Kasumi-1 (cell line): ENCODE data around the gene PCDHA6.
"Not testable (repeated sequence)": the region's sequence is repeated elsewhere in the genome, so short reads cannot be mapped to it uniquely, and the experiment has no call there.

Experiments used
- DNase-seq, 2 experiments: peaks; one replicate each; lab custom pipeline; 2025; lab: John Stamatoyannopoulos, UW

PCDHA6 gene, protein sequence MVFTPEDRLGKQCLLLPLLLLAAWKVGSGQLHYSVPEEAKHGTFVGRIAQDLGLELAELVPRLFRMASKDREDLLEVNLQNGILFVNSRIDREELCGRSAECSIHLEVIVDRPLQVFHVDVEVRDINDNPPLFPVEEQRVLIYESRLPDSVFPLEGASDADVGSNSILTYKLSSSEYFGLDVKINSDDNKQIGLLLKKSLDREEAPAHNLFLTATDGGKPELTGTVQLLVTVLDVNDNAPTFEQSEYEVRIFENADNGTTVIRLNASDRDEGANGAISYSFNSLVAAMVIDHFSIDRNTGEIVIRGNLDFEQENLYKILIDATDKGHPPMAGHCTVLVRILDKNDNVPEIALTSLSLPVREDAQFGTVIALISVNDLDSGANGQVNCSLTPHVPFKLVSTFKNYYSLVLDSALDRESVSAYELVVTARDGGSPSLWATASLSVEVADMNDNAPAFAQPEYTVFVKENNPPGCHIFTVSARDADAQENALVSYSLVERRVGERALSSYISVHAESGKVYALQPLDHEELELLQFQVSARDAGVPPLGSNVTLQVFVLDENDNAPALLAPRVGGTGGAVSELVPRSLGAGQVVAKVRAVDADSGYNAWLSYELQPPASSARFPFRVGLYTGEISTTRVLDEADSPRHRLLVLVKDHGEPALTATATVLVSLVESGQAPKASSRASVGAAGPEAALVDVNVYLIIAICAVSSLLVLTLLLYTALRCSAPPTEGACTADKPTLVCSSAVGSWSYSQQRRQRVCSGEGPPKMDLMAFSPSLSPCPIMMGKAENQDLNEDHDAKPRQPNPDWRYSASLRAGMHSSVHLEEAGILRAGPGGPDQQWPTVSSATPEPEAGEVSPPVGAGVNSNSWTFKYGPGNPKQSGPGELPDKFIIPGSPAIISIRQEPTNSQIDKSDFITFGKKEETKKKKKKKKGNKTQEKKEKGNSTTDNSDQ

GRCh38 chr5:140827704-140828361 lies at the start of gene PCDHA6:
Gene PCDHA6 (plus strand): TSS chr5:140827960. CDS start chr5:140828092, 132 bp downstream.
- DNase-seq: no peak

- DNase-seq: no peak
Observed at GRCh38 chr5:140780512-140780911, 47.2 kb upstream of the PCDHA6 start.

DNA sequence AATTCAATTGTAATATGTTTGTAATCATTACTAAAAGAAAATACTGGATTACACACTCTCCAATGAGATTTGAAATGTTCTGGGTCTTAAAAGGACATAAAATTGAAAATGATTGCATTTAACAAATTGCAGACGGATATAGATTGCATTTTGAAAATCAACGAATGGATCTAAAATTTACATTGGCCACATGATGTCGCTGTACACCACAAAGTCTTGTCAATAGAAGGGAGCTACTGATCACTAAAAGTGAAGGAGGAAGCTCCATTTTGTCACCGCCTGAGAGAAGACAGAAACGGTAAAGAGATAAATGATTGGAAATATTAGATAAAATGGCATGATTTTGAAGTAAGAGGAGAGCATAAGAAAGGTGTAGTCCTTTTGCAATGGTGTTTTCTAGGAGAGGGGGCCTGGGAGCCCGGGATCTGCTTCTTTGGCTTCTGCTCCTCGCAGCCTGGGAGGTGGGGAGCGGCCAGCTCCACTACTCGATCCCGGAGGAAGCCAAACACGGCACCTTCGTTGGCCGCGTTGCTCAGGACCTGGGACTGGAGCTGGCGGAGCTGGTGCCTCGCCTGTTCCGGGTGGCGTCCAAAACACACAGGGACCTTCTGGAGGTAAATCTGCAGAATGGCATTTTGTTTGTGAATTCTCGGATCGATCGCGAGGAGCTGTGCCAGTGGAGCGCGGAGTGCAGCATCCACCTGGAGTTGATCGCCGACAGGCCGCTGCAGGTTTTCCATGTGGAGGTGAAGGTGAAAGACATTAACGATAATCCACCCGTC lies 41.7 kb upstream of the PCDHA6 start, which contains the start of gene PCDHA1:
Gene PCDHA1 (plus strand): TSS at position 236 of the 782 bp plus-strand sequence.
- peak in 1 of 2 experiments; percentile 35 for DNase-seq

DNA sequence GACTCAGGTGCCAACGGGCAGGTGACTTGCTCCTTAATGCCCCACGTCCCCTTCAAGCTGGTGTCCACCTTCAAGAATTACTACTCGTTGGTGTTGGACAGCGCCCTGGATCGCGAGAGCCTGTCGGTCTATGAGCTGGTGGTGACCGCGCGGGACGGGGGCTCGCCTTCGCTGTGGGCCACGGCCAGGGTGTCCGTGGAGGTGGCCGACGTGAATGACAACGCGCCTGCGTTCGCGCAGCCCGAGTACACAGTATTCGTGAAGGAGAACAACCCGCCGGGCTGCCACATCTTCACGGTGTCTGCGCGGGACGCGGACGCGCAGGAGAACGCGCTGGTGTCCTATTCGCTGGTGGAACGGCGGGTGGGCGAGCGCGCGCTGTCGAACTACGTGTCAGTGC lies 40.3 kb upstream of the PCDHA6 start:
- not testable (repeated sequence) for DNase-seq

- DNase-seq: not testable (repeated sequence)
Observed at GRCh38 chr5:140787849-140788504, 39.8 kb upstream of the PCDHA6 start.

DNA sequence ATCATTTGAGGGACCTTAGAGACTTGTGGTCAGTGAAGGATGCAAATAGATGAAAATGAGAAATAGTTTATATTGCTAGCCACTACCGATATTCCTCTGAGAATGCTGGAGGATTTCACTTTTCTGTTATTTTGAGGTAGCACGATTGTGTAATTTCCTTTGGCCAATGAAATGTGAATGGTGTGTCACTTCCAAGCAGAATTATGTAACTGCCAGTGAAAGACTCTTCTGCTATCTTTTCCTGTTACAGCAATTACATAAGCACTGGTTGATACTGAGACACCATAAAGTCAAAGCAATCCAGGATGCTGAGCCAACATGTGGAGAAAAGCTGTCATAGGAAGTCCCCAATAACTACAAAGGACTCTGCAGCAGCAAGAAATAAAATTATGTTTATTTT lies 36.7 kb upstream of the PCDHA6 start:
- peak; percentile 77 to 83 for DNase-seq

- no peak for DNase-seq
Observed at GRCh38 chr5:140794595-140795258, 33.0 kb upstream of the PCDHA6 start, which contains the start of gene PCDHA2. Gene PCDHA2 (plus strand): TSS chr5:140794852.

GRCh38 chr5:140795259-140795641 lies 32.5 kb upstream of the PCDHA6 start:
- no peak for DNase-seq

DNA sequence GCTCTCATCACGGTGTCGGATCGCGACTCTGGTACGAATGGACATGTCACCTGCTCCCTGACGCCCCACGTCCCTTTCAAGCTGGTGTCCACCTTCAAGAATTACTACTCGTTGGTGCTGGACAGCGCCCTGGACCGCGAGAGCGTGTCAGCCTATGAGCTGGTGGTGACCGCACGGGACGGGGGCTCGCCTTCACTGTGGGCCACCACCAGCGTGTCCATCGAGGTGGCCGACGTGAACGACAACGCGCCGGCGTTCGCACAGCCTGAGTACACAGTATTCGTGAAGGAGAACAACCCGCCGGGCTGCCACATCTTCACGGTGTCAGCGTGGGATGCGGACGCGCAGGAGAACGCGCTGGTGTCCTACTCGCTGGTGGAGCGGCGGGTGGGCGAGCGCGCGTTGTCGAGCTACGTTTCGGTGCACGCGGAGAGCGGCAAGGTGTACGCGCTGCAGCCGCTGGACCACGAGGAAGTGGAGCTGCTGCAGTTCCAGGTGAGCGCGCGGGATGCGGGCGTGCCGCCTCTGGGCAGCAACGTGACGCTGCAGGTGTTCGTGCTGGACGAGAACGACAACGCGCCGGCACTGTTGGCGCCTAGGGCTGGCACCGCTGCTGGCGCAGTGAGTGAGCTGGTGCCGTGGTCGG lies 31.6 kb upstream of the PCDHA6 start:
- not testable (repeated sequence) for DNase-seq

DNA sequence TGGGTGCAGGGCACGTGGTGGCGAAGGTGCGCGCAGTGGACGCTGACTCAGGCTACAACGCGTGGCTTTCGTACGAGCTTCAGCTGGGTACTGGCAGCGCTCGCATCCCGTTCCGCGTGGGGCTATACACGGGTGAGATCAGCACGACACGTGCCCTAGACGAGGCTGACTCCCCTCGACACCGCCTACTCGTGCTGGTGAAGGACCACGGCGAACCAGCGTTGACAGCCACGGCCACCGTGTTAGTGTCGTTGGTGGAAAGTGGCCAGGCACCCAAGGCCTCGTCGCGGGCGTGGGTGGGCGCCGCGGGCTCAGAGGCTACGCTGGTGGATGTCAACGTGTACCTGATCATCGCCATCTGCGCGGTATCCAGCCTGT lies 31.1 kb upstream of the PCDHA6 start:
- DNase-seq: no peak

DNA sequence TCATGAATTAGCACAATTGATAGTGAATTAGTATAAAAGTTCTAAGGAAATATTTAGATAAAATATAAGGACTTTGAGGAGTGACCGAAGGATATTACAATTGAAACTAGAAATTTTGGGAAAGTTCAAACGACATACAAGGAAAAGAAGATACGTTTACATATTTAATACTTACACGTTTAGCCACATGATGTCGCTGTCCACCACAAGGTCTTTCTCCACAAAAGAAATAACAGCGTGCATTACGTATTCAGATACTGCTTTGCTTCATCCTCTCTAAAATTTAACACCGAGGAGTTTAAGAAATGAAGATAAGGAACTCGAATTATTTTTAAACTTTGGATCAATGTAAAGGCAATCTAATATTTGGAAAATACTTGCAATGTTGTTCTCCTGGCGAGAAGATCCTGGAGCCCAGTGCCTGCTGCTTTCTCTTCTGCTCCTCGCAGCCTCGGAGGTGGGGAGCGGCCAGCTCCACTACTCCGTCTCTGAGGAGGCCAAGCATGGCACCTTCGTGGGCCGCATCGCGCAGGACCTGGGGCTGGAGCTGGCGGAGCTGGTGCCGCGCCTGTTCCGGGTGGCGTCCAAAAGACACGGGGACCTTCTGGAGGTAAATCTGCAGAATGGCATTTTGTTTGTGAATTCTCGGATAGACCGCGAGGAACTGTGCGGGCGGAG lies 26.8 kb upstream of the PCDHA6 start, which contains the start of gene PCDHA3:
Gene PCDHA3 (plus strand): TSS at position 242 of the 678 bp plus-strand sequence.
- no peak for DNase-seq

DNA sequence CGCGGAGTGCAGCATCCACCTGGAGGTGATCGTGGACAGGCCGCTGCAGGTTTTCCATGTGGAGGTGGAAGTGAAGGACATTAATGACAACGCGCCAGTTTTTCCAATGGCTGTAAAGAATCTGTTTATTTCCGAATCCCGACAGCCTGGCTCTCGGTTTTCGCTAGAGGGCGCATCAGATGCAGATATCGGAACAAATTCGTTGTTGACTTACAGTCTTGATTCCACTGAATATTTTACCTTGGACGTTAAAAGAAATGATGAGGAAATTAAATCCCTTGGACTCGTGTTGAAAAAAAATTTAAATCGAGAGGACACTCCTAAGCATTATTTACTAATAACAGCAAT lies 26.3 kb upstream of the PCDHA6 start:
- DNase-seq: no peak

- not testable (repeated sequence) for DNase-seq
Observed at GRCh38 chr5:140802381-140802780, 25.4 kb upstream of the PCDHA6 start.

GRCh38 chr5:140802781-140803271 lies 24.9 kb upstream of the PCDHA6 start:
- no peak for DNase-seq

- no peak for DNase-seq
Observed at GRCh38 chr5:140806834-140807775, 20.7 kb upstream of the PCDHA6 start, which contains the start of gene PCDHA4. Gene PCDHA4 (plus strand): TSS chr5:140807068.

GRCh38 chr5:140808241-140808888 lies 19.4 kb upstream of the PCDHA6 start:
- not testable (repeated sequence) for DNase-seq

DNA sequence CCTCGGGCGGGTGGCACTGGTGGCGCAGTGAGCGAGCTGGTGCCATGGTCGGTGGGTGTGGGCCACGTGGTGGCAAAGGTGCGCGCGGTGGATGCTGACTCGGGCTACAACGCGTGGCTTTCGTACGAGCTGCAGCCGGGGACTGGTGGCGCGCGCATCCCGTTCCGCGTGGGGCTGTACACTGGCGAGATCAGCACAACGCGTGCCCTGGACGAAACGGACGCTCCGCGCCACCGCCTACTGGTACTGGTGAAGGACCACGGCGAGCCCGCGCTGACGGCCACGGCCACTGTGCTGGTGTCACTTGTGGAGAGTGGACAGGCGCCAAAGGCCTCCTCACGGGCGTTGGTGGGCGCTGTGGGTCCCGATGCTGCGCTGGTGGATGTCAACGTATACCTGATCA lies 18.9 kb upstream of the PCDHA6 start:
- DNase-seq: no peak
